ENCODE results near the gene ITFG2. TPM values are rescaled to one million over a fixed set of nuclear protein-coding genes. Genes with fewer than 3 reads are reported as not detected.

ITFG2 gene
- total and polyA plus RNA-seq, 9 of the 15 experiments (the other 6 are each of a cell fraction or from before 2014, with no cell fraction given), result 15.0 to 22.8 (median 19.4) TPM

DNA sequence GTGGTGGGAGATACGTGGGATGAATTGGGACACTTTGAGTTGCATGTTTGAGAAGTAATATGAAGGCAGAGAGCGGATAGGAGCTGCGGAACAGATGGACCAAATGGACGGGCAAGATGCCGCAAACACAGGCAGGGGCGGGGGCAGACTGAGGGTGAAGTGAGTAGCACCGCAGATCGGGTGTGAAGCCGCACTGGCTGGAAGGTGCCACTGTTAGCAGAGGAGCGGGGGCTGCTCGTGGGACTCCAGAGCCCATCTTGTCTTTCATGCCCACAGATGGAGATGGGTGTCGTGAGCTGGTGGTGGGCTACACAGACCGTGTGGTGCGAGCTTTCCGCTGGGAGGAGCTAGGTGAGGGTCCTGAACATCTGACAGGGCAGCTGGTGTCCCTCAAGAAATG is 7.3 kb downstream of the ITFG2 start:
- Histone ChIP-seq H3K27ac (ENCODE audit: extremely low read depth, low read depth, low read length) (no peak overlapping the region), H3K36me3 (ENCODE audit: control insufficient read depth, insufficient read depth, low read length) (peaks cover 64% of the 10 kb centered on the region; the same call in 2 of the 3 replicates), H3K9me1 (ENCODE audit: control insufficient read depth, insufficient read depth, low read length) (no peaks in the 10 kb centered on the region), H2AFZ (ENCODE audit: low read depth, low read length) (no peak overlapping the region), H3K4me1 (replicated peaks in 1 of 2; ENCODE audit: control insufficient read depth in 2 of 2, insufficient read depth in 2 of 2, low read length in 2 of 2) (no peaks in the 10 kb centered on the region), H3K27me3 (ENCODE audit: control insufficient read depth in 2 of 2, insufficient read depth in 2 of 2, low read length in 2 of 2) (no peaks in the 10 kb centered on the region), H3K9ac (ENCODE audit: insufficient read depth in 1 of 2, low read depth in 2 of 2, low read length in 2 of 2) (no peak overlapping the region), H3K79me2 (ENCODE audit: control insufficient read depth, insufficient read depth, low read length) (no peaks in the 10 kb centered on the region; the same call in 2 of the 3 replicates), H3K4me2 (ENCODE audit: insufficient read depth, low read length) (no peak overlapping the region), H3K9me3 (replicated peaks; ENCODE audit: control insufficient read depth, insufficient read depth, low read depth, low read length) (no peaks in the 10 kb centered on the region), H3K4me3 (no peak overlapping the region), H4K20me1 (replicated peaks; ENCODE audit: control insufficient read depth, insufficient read depth, low read length) (no peaks in the 10 kb centered on the region)
- no TSS peak for BruUV-seq (replicated peaks)
- FAIRE-seq, result no peak
- CTCF ChIA-PET (ENCODE audit: low intra/inter-chr PET ratio), result no interaction called here
- intact Hi-C loops (cut with micrococcal nuclease), result no loop called here
- POLR2A ChIA-PET, result interaction anchor here (0.5 kb wide), 1 partner anchor 14 kb away, joined by 4 read pairs; no protein-coding TSS in a partner anchor
- 84% methylated on average over 12 of the region's 15 CpGs for WGBS (ENCODE audit: insufficient coverage, low coverage, missing lambda C conversion rate)
- no peak for ATAC-seq
- DNase-seq (ENCODE audit: extremely low read depth in 1 of 4, low spot score in 3 of 4), result no peak
- TF ChIP-seq ZNF280B (CRISPR knock-in tag; IDR thresholded peaks at IDR 0.05) (no peak), PHF8 (IDR thresholded peaks at IDR 0.05; ENCODE audit: borderline replicate concordance, low read length) (no peak), PTTG1 (tag; IDR thresholded peaks at IDR 0.05; ENCODE audit: low read depth) (no peak), IFI16 (CRISPR knock-in tag; IDR thresholded peaks at IDR 0.05) (no peak), ZNF3 (CRISPR knock-in tag; IDR thresholded peaks at IDR 0.05) (no peak), CBX3 (IDR thresholded peaks at IDR 0.05; ENCODE audit: borderline replicate concordance in 1 of 2, low read length in 2 of 2) (no peak), ZNF561 (CRISPR knock-in tag; conservative IDR thresholded peaks at IDR 0.05) (no peak), GABPB2 (CRISPR knock-in tag; conservative IDR thresholded peaks at IDR 0.05) (no peak)
- TF ChIP-seq, protein P1, sequence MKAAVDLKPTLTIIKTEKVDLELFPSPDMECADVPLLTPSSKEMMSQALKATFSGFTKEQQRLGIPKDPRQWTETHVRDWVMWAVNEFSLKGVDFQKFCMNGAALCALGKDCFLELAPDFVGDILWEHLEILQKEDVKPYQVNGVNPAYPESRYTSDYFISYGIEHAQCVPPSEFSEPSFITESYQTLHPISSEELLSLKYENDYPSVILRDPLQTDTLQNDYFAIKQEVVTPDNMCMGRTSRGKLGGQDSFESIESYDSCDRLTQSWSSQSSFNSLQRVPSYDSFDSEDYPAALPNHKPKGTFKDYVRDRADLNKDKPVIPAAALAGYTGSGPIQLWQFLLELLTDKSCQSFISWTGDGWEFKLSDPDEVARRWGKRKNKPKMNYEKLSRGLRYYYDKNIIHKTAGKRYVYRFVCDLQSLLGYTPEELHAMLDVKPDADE (conservative IDR thresholded peaks at IDR 0.05; ENCODE audit: control insufficient read depth, low read depth, low read length), result no peak
- in situ Hi-C loops (cut with MboI), result no loop called here

Data from K562 (cell line).